ENCODE data around the gene MED13L.

The MED13L gene

GRCh38 chr12:115973968-115974724 is 303.3 kb downstream of the MED13L start:
- DNase-seq (ENCODE audit: low read depth in 2 of 2) = no peak

DNA sequence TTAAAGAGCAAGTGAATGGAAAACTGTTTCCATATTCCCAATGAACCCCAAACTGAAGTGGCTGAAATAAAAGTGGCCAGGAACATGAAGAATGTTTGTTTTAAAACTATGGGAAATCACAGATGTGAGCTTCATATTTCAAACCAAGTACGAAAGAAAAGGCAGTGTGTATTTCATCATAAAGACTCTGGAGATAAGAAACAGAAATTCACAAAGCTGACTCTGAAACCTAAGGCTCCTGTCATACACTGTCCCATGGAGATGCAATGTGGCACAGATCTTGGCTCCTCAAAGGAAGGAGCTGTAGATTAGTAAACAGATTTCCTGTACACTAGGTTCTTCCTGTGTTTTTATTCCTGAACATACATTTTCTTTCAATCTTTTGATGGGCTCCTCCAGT is 304.4 kb downstream of the MED13L start:
- no peak for DNase-seq (ENCODE audit: low read depth in 2 of 2)

- no peak for DNase-seq (ENCODE audit: low read depth in 2 of 2)
These were observed 305.3 kb downstream of the MED13L start for GRCh38 chr12:115972241-115972640.

DNA sequence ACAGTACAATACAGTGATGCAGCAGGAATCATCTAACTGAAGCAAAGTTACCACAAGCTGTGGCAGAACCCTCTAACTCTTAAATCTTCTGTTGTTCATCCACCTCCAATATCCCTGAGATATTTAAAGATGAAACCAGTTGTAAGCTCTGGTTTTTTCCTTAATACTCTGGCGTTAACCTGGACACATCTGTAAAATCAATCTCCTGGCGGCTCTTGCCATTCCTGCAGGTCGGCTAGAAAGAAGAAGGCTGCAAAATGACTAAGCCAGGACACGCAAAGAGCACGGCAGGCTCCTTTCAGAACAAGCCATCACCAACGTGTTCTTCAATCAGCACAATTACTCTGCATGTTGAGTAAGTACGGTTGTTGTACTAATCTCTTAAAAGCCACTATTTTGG is 309.3 kb downstream of the MED13L start:
- no peak for DNase-seq (ENCODE audit: low read depth in 2 of 2)

- DNase-seq (ENCODE audit: low read depth in 2 of 2) = no peak
These were observed 311.1 kb downstream of the MED13L start for GRCh38 chr12:115966376-115966775.

GRCh38 chr12:115964626-115965025 is 312.9 kb downstream of the MED13L start:
- no peak for DNase-seq (ENCODE audit: low read depth in 2 of 2)

DNA sequence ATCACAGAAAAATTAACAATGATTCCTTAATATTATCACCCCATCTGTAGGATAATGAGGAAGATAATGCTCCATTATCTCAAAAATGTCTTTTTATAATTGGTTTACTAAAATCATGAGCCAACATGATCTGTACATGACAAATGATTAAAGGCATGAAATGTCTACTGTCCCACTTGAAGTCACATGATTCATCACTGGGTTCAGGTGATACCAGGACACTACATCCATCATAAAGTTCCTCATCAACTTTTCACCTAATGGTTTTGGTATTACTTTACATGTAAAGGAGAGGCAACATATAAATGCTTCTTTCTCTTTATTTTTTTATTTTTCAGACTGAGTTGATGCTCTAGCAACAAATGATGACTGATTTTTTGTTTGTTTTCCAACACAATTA is 313.3 kb downstream of the MED13L start:
- no peak for DNase-seq (ENCODE audit: low read depth in 2 of 2)

DNA sequence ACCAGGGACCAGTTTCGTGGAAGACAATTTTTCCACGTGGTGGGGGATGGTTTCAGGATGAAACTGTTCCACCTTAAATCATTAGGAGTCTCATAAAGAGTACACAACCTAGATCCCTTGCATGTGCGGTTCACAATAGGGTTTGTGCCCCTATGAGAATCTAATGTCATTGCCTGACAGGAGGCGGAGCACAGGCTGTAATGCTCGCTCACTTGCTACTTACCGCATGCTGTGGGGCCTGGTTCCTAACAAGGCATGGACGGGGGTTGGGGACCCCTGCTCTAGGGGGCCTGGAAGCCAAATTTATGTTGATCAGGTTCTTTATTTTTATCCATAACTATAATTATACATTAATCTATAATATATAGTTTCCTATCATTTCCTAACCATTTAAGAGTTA is 315.3 kb downstream of the MED13L start:
- DNase-seq (ENCODE audit: low read depth in 2 of 2) = no peak

DNA sequence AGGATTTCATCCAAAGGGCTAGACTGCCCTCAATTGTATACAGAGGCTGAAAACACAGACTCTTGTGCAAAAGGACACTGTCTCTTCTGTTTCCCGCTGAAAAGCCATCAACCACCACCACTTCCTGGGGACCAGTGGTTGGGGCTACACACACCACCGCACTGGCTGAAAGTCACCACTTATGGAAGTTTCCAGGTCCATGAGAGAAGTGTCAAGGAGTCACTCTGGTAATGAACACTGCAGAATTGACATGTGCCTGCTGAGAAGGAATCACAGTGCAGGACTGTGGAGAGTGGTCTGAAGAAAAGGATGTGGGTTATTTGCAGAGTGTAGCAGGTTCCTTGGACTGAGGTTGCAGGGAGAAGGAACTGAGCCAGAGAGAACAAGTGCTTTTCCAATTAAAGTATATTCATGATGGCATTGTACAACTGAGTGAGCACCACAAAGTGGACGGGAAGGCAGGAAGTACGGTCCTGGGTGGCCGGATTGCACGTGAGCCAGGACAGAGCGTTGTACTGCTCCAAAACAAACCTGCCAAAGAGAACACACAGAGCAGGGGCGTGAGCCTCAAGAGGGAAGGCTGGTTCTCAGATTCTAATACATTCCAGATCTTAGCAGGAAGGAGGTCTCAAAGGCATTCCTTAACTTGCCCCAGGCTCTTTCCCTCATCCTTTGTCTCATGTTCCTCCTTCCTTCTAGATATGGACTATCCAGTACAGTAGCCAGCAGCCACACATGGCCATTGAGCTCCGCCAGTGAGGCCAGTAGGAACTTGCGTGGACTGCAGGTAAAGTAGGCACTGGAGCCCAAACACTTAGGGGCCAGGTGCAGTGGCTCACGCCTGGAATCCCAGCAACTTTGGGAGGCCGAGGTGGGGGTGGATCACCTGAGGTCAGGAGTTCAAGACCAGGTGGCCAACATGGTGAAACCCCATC is 316.4 kb downstream of the MED13L start:
- no peak for DNase-seq (ENCODE audit: low read depth in 2 of 2)

GRCh38 chr12:115957686-115958290 is 319.7 kb downstream of the MED13L start:
- no peak for DNase-seq (ENCODE audit: low read depth in 2 of 2)

DNA sequence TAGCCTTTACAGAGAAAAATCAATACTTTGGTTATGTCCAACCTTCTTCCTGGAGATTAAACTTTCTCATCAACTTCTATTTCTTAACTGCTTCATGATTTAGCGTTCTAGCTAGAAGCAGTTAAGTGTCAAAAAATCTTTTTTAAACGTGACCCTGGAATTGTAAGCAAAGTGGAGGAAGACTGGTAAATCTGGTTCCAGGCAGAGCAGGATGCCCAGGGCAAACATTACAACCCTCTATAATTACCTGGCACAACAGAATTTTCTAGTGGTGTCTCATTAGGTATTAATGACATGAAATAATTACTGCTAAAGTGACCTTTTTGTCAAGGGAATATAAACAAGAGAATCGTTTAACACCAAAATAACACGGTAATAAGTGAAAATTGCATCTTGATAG is 320.8 kb downstream of the MED13L start:
- DNase-seq (ENCODE audit: low read depth in 2 of 2) = no peak

DNA sequence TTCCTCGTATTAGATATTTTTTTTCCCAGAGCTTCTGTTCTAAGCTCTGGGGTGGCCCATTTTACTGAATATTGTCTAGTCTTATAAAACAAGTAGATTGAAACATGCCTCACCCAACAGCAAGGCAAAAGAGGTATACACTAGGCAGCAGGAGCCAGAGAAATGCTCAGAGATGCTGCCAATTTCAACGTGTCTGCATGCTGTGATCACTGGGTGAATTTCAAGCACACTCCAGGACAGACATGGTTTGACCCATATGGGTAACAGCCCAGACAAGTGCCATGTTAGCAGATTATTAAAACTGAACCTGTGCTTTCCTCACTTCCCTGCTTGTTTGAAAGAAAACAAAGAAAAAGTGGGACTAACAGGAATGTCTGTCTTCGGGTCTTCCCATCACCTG is 321.3 kb downstream of the MED13L start:
- DNase-seq (ENCODE audit: low read depth in 2 of 2) = no peak

DNA sequence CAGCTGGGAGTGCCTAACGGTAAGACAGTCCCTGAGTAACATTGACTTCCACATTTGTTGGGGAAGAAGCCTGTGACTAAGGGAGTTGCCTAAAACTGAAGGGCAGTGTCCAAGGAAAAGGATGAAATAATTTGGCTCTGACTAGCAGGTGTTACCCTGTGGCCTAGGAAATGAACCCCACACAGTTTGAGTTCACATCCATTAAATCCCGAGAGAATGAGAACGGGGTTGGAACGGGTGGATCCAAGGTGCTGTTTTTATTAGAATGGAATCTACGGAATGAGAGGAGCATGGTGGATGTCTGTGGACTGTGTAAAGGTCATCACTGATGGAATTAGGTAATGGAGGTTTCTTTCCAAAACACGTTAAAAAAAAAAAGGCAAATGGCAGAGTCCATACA is 324.0 kb downstream of the MED13L start:
- DNase-seq (ENCODE audit: low read depth in 2 of 2) = no peak

DNA sequence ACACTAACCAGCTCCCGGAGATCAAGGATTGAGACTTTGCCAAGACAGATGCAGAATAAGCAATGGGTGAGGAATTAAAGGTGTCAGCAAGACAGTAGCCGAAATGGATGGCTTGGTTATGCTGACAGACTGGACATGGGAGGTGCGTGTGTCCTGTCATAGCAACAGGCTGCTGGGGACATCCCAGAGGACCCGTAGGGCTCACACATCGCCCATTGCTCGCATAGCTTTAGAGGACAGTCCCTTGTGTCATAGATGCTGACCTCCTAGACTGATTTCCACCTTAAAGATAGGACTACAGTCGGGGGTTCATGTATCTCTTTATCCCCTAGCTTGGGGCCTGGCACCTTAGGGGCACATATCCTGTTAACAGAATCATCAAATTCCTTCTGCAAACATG is 324.5 kb downstream of the MED13L start:
- DNase-seq (ENCODE audit: low read depth in 2 of 2) = no peak

DNA sequence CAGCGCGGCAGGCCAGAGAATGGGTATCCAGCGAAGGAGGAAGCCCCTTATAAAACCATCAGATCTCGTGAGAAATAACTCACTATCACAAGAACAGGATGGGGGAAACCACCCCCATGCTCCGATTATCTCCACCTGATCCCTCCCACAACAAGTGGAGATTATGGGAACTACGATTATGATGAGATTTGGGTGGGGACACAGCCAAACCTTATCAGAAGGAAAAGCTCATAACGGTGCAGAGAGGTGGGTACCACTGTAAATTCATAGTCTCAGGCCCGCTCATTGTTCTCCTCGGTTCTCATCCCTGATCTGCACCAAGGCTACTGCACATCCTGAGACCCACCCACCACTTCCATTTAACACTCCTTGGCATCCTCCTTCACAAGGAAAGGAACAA is 326.5 kb downstream of the MED13L start:
- DNase-seq (ENCODE audit: low read depth in 2 of 2) = no peak

DNA sequence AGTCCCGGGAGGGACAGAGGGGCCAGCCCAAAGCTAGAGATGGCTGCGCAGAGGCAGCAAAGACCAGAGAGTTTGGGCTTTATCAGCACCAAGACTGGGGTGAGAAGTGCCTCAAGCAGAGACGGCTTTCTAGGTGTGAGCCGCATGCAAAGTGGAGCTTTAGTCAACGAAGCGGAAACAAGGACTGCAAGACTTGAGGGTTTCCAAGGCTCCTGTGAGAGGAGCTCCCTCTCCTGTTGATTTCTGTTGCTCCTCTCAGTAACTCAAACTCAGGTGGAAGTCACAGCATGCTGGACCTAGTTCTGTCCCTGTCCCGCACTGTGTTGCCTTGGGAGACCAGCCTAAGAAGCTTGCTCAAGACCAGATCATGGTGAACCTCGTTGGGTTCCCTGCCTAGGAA is 327.8 kb downstream of the MED13L start:
- no peak for DNase-seq (ENCODE audit: low read depth in 2 of 2)

- no peak for DNase-seq (ENCODE audit: low read depth in 2 of 2)
These were observed 329.8 kb downstream of the MED13L start for GRCh38 chr12:115947696-115948062.

DNA sequence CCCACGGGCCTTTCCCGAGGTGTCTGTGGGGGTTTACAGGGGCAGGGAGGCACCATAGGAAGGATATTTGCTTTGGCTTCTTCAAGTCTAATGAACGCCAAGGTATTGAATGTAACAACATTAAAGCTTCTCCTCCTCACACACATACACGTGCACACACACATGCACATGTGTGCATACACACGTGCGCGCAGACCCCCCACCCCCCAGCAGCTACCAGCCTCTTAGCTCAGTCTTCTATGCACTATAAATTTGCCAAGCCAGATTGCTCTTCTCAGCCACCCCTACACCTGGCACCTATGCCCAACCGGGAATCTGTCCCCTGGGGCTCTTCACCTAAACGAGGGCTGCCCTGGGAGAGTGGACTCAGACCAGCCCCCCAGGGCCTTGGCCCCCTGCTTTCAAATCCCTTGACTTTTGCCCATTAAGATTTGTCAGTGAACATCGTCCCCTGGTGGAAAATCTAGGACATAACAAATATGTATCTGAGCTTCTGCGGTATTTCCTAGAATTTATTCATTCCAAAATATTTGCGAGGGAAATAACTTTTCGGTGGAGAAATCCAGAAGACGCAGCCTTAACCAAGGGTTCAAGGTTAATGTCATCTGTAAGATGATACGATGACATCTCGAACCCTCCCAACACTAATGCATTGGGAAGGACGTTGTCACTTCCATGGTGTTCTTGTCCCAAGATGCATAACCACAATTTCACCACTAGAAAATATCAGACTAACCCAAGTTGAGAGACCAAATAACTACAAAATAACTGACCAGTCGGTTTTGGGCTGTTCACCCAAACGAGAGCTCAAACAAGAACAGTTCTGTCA is 330.4 kb downstream of the MED13L start:
- DNase-seq (ENCODE audit: low read depth in 2 of 2) = no peak

- no peak for DNase-seq (ENCODE audit: low read depth in 2 of 2)
These were observed 331.4 kb downstream of the MED13L start for GRCh38 chr12:115946092-115946491.

- no peak for DNase-seq (ENCODE audit: low read depth in 2 of 2)
These were observed 332.0 kb downstream of the MED13L start for GRCh38 chr12:115945491-115945885.

DNA sequence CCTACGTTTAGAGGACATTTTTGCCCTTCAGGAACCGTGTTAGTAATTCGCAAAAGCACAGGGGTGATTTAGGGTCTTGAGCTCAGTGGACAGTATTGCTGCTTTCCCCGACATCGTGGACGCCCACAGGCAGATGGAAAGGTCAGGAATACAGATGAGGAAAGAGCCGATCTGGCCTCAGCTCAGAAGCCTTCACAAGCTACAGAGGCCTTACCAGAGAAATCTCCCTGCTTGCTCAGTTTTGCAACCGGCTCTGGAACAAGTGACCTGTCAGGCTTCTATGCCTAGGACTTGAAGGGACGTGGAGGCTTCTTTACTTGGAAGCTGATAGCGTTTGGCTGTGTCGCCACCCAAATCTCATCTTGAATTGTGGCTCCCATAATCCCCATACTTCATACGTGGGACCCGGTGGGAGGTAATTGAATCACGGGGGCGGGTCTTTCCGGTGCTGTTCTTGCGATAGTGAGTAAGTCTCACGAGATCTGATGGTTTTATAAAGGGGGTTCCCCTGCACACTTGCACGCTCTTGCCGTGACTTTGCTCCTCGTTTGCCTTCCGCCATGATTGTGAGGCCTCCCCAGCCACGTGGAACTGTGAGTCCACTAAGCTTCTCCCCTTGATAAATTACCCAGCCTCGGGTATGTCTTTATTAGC is 332.5 kb downstream of the MED13L start:
- no peak for DNase-seq (ENCODE audit: low read depth in 2 of 2)

All from fibroblast of skin of left quadriceps (primary cell).